Liver (tissue), 9 donors: ENCODE results near the gene B4GALT1. TPM values are rescaled to one million over a fixed set of nuclear protein-coding genes. Genes with fewer than 3 reads are reported as not detected.

ENCODE experiments used
- DNase-seq: peaks from one replicate; pipeline ENCODE4 v3.0.0-alpha.2; 2017; ENCODE audit warnings: low spot score
- H3K27ac ChIP-seq, 2 donors: one replicate each; pipeline ENCODE4 v1.7.0; 2013; ENCODE audit warnings: inconsistent platforms in 2 of 2, low read length in 2 of 2, control low read depth in 1 of 2, low read depth in 1 of 2, mild to moderate bottlenecking in 1 of 2
- H3K27me3 ChIP-seq, 4 donors: one replicate each; pipeline versions ENCODE4 v1.6.1 to v1.7.0; 2013; ENCODE audit warnings: low read length in 3 of 4, inconsistent platforms in 1 of 4, mild to moderate bottlenecking in 1 of 4, moderate library complexity in 1 of 4; ENCODE audit not compliant: control insufficient read depth in 4 of 4, insufficient read depth in 4 of 4
- H3K36me3 ChIP-seq, 4 donors: one replicate each; pipeline versions ENCODE4 v1.6.1 to v1.7.0; 2013; ENCODE audit warnings: low read length in 3 of 4, mild to moderate bottlenecking in 3 of 4, low read depth in 1 of 4, moderate library complexity in 1 of 4; ENCODE audit not compliant: control insufficient read depth in 4 of 4, insufficient read depth in 3 of 4
- H3K4me1 ChIP-seq, 4 donors: one replicate each; pipeline versions ENCODE4 v1.6.1 to v1.7.0; 2013; ENCODE audit warnings: low read length in 3 of 4, mild to moderate bottlenecking in 3 of 4, moderate library complexity in 1 of 4; ENCODE audit not compliant: control insufficient read depth in 4 of 4, insufficient read depth in 4 of 4
- H3K4me3 ChIP-seq, 3 donors: one replicate each; pipeline versions ENCODE4 v1.6.1 to v1.7.0; 2013; ENCODE audit warnings: low read length in 3 of 3, control low read depth in 1 of 3, low read depth in 1 of 3, mild to moderate bottlenecking in 1 of 3
- H3K9ac ChIP-seq, 2 donors: one replicate each; pipeline ENCODE4 v1.7.0; 2013; ENCODE audit warnings: low read length in 2 of 2, mild to moderate bottlenecking in 2 of 2, moderate library complexity in 2 of 2, control low read depth in 1 of 2, low read depth in 1 of 2
- H3K9me3 ChIP-seq, 4 donors: one replicate each; pipeline versions ENCODE4 v1.6.1 to v1.7.0; 2013; ENCODE audit warnings: low read length in 3 of 4; ENCODE audit not compliant: control insufficient read depth in 4 of 4
- EGR1 ChIP-seq, 2 donors: IDR thresholded peaks; 2 replicates each; pipeline ENCODE4 v1.6.1; 2016 to 2018; ENCODE audit warnings: antibody characterized with exemption in 2 of 2, low read depth in 2 of 2
- FOXA1 ChIP-seq: IDR thresholded peaks from 2 replicates; pipeline ENCODE4 v1.6.1; 2016; ENCODE audit warnings: antibody characterized with exemption
- FOXA2 ChIP-seq: IDR thresholded peaks from 2 replicates; pipeline ENCODE4 v1.6.1; 2016; ENCODE audit warnings: antibody characterized with exemption
- GABPA ChIP-seq, 2 donors: IDR thresholded peaks in 1 of 2; conservative IDR thresholded peaks in 1 of 2; 2 replicates each; pipeline ENCODE4 v1.6.1; 2016; ENCODE audit warnings: antibody characterized with exemption in 2 of 2, mild to moderate bottlenecking in 1 of 2, moderate library complexity in 1 of 2
- HNF4A ChIP-seq, 2 donors: conservative IDR thresholded peaks; 2 replicates each; pipeline ENCODE4 v1.6.1; 2016; ENCODE audit warnings: antibody characterized with exemption in 2 of 2, mild to moderate bottlenecking in 2 of 2
- HNF4G ChIP-seq: IDR thresholded peaks from 2 replicates; pipeline ENCODE4 v1.6.1; 2016; ENCODE audit warnings: antibody characterized with exemption
- JUND ChIP-seq, 2 donors: IDR thresholded peaks; 2 replicates each; pipeline ENCODE4 v1.6.1; 2016; ENCODE audit warnings: antibody characterized with exemption in 2 of 2
- NR2F2 ChIP-seq: IDR thresholded peaks from 2 replicates; pipeline ENCODE4 v1.6.1; 2016; ENCODE audit warnings: antibody characterized with exemption
- RAD21 ChIP-seq, 2 donors: IDR thresholded peaks; 2 replicates each; pipeline ENCODE4 v1.6.1; 2016; ENCODE audit warnings: antibody characterized with exemption in 2 of 2, mild to moderate bottlenecking in 2 of 2
- RXRA ChIP-seq, 2 donors: IDR thresholded peaks; 2 replicates each; pipeline ENCODE4 v1.6.1; 2017 to 2018; ENCODE audit warnings: antibody characterized with exemption in 2 of 2, mild to moderate bottlenecking in 1 of 2
- SP1 ChIP-seq: IDR thresholded peaks from 2 replicates; pipeline ENCODE4 v1.6.1; 2018; ENCODE audit warnings: antibody characterized with exemption, mild to moderate bottlenecking
- TAF1 ChIP-seq: conservative IDR thresholded peaks from 2 replicates; pipeline ENCODE4 v1.6.1; 2016; ENCODE audit warnings: antibody characterized with exemption, mild to moderate bottlenecking
- YY1 ChIP-seq: IDR thresholded peaks from 2 replicates; pipeline ENCODE4 v1.6.1; 2016; ENCODE audit warnings: antibody characterized with exemption, mild to moderate bottlenecking
- WGBS: extraction: QIAGEN DNeasy Blood & Tissue Kit; methylation state at CpG from one replicate; pipeline ENCODE4 v1.1.7; 2013; 5-methylcytosine and 5-hydroxymethylcytosine counted together
- polyA plus RNA-seq, 2 donors: library from polyadenylated mRNA; stranded (reverse) in 1 of 2; unstranded in 1 of 2; fragments of 200-250 nt in 1 of 2; fragments of >200 nt in 1 of 2; fragmentation: Nextera tagmentation in 1 of 2; extraction: Ambion mirVana in 1 of 2; gene quantifications; one replicate each; pipeline versions ENCODE4 v1.2.1 to v1.2.3, GENCODE V29; 2013 to 2015
- total RNA-seq, 2 donors: library from RNA; depleted of rRNA; stranded (reverse); fragments of >200 nt; gene quantifications; one replicate each; pipeline ENCODE4 v1.2.3, GENCODE V29; 2014
- TF ChIP-seq, protein P1 (sequence below): IDR thresholded peaks from 2 replicates; pipeline ENCODE4 v1.6.1; 2016; ENCODE audit warnings: antibody characterized with exemption
- TF ChIP-seq, protein P2 (sequence below): IDR thresholded peaks from 2 replicates; pipeline ENCODE4 v1.6.1; 2016; ENCODE audit warnings: antibody characterized with exemption
- TF ChIP-seq, protein P3 (sequence below): fragments of 150-350 bp; IDR thresholded peaks from 2 replicates; pipeline ENCODE4 v1.5.1; 2017; ENCODE audit warnings: improper control_type of control experiment, low read depth, low read length; ENCODE audit not compliant: missing input control
- TF ChIP-seq, protein P4 (sequence below): IDR thresholded peaks from 2 replicates; pipeline ENCODE4 v1.6.1; 2016; ENCODE audit warnings: antibody characterized with exemption, mild to moderate bottlenecking
- TF ChIP-seq, protein P5 (sequence below): IDR thresholded peaks from 2 replicates; pipeline ENCODE4 v1.6.1; 2016; ENCODE audit warnings: antibody characterized with exemption
- donor health status: healthy.
- donor health status: healthy.
- donor health status: healthy.
- donor health status: healthy.
- donor health status: healthy.

The B4GALT1 gene
- total and polyA plus RNA-seq, 4 donors: 25.9 to 59.8 (median 42.7) TPM

DNA sequence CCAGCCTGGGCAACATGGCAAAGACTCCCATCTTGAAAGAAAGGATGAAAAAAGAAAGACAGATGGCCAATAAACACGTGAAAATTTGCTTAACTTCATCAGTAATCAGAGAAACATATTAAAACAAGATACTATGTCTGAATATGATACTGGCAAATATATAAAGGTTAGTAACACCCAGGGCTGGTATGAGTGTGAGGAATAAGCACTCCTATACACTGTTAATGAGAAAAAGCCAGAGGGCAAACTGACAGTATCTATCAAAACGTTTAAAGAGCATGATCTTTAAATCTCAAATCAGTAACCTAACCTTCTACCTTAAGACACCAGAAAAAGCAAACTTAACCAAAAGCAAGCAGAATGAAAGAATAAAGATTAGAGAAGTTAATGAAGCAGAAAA lies 14.1 kb downstream of the B4GALT1 start:
- H3K27me3 ChIP-seq: no peaks in the 10 kb centered on the region
- WGBS: 48% methylated on average over 2 of the region's 2 CpGs
- no peak overlapping the region for H3K9ac ChIP-seq
- DNase-seq: no peak
- H3K27ac ChIP-seq: no peak overlapping the region
- TF ChIP-seq SP1: no peak
- TF ChIP-seq, protein P1, sequence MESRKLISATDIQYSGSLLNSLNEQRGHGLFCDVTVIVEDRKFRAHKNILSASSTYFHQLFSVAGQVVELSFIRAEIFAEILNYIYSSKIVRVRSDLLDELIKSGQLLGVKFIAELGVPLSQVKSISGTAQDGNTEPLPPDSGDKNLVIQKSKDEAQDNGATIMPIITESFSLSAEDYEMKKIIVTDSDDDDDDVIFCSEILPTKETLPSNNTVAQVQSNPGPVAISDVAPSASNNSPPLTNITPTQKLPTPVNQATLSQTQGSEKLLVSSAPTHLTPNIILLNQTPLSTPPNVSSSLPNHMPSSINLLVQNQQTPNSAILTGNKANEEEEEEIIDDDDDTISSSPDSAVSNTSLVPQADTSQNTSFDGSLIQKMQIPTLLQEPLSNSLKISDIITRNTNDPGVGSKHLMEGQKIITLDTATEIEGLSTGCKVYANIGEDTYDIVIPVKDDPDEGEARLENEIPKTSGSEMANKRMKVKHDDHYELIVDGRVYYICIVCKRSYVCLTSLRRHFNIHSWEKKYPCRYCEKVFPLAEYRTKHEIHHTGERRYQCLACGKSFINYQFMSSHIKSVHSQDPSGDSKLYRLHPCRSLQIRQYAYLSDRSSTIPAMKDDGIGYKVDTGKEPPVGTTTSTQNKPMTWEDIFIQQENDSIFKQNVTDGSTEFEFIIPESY: no peak
- no peak for TF ChIP-seq FOXA2
- TF ChIP-seq HNF4G: no peak
- TF ChIP-seq, protein P2, sequence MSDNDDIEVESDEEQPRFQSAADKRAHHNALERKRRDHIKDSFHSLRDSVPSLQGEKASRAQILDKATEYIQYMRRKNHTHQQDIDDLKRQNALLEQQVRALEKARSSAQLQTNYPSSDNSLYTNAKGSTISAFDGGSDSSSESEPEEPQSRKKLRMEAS: no peak
- no peak for TF ChIP-seq FOXA1
- TF ChIP-seq TAF1: no peak
- no peak for TF ChIP-seq YY1
- TF ChIP-seq RXRA (IDR thresholded peaks at IDR 0.05): no peak
- TF ChIP-seq, protein P3, sequence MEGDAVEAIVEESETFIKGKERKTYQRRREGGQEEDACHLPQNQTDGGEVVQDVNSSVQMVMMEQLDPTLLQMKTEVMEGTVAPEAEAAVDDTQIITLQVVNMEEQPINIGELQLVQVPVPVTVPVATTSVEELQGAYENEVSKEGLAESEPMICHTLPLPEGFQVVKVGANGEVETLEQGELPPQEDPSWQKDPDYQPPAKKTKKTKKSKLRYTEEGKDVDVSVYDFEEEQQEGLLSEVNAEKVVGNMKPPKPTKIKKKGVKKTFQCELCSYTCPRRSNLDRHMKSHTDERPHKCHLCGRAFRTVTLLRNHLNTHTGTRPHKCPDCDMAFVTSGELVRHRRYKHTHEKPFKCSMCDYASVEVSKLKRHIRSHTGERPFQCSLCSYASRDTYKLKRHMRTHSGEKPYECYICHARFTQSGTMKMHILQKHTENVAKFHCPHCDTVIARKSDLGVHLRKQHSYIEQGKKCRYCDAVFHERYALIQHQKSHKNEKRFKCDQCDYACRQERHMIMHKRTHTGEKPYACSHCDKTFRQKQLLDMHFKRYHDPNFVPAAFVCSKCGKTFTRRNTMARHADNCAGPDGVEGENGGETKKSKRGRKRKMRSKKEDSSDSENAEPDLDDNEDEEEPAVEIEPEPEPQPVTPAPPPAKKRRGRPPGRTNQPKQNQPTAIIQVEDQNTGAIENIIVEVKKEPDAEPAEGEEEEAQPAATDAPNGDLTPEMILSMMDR: no peak
- TF ChIP-seq RAD21 (IDR thresholded peaks at IDR 0.05): no peak
- TF ChIP-seq EGR1 (IDR thresholded peaks at IDR 0.05; ENCODE audit: low read depth in 2 of 2): no peak
- no peak for TF ChIP-seq GABPA (IDR thresholded peaks at IDR 0.05 in 1 of 2, conservative IDR thresholded peaks at IDR 0.05 in 1 of 2)
- TF ChIP-seq, protein P4, sequence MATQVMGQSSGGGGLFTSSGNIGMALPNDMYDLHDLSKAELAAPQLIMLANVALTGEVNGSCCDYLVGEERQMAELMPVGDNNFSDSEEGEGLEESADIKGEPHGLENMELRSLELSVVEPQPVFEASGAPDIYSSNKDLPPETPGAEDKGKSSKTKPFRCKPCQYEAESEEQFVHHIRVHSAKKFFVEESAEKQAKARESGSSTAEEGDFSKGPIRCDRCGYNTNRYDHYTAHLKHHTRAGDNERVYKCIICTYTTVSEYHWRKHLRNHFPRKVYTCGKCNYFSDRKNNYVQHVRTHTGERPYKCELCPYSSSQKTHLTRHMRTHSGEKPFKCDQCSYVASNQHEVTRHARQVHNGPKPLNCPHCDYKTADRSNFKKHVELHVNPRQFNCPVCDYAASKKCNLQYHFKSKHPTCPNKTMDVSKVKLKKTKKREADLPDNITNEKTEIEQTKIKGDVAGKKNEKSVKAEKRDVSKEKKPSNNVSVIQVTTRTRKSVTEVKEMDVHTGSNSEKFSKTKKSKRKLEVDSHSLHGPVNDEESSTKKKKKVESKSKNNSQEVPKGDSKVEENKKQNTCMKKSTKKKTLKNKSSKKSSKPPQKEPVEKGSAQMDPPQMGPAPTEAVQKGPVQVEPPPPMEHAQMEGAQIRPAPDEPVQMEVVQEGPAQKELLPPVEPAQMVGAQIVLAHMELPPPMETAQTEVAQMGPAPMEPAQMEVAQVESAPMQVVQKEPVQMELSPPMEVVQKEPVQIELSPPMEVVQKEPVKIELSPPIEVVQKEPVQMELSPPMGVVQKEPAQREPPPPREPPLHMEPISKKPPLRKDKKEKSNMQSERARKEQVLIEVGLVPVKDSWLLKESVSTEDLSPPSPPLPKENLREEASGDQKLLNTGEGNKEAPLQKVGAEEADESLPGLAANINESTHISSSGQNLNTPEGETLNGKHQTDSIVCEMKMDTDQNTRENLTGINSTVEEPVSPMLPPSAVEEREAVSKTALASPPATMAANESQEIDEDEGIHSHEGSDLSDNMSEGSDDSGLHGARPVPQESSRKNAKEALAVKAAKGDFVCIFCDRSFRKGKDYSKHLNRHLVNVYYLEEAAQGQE: no peak
- no peak for TF ChIP-seq NR2F2
- H3K36me3 ChIP-seq: no peaks in the 10 kb centered on the region
- H3K9me3 ChIP-seq: no peaks in the 10 kb centered on the region
- H3K4me1 ChIP-seq: peaks cover 19 to 62% (median 35%) of the 10 kb centered on the region in 4 donors
- H3K4me3 ChIP-seq: no peak overlapping the region

DNA sequence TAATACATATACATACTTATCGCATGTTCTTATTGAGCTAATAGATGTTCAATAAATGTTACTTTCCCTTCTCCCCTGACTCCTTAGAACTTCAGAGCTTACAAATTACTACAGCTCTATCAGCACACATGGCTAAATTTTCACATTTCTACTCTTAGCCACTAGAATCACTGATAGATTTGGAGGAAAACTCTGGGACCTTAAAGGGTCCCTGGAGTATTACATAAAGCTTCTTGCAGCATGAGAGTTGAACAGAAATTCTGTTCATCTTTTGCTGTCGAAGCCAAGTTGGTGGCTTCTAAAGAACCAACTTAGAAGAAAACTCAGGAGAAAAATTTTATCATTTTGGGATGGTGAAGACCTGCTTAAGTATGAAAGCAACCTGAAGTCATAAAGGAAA lies 15.5 kb downstream of the B4GALT1 start:
- H3K36me3 ChIP-seq: no peaks in the 10 kb centered on the region
- DNase-seq: no peak
- H3K27ac ChIP-seq: peak overlapping the region; percentile 14 to 44
- WGBS: 83% methylated on average over 2 of the region's 2 CpGs
- H3K4me1 ChIP-seq: peaks cover 16 to 59% (median 25%) of the 10 kb centered on the region in 4 donors
- no peak overlapping the region for H3K4me3 ChIP-seq
- TF ChIP-seq SP1 (no peak), RXRA (IDR thresholded peaks at IDR 0.05) (no peak), TAF1 (no peak), HNF4G (no peak), FOXA2 (no peak), FOXA1 (no peak), NR2F2 (no peak), RAD21 (IDR thresholded peaks at IDR 0.05) (no peak), YY1 (no peak), GABPA (IDR thresholded peaks at IDR 0.05 in 1 of 2, conservative IDR thresholded peaks at IDR 0.05 in 1 of 2) (no peak), JUND (IDR thresholded peaks at IDR 0.05) (no peak), HNF4A (conservative IDR thresholded peaks at IDR 0.05) (no peak)
- TF ChIP-seq, protein P5, sequence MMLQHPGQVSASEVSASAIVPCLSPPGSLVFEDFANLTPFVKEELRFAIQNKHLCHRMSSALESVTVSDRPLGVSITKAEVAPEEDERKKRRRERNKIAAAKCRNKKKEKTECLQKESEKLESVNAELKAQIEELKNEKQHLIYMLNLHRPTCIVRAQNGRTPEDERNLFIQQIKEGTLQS: no peak
- TF ChIP-seq, protein P2: no peak
- TF ChIP-seq, protein P1: no peak
- TF ChIP-seq, protein P4: no peak
- H3K27me3 ChIP-seq: no peaks in the 10 kb centered on the region
- H3K9ac ChIP-seq: no peak overlapping the region
- H3K9me3 ChIP-seq: no peaks in the 10 kb centered on the region
